ENCODE data around the gene MAP2K7.

MAP2K7 gene

GRCh38 chr19:7895565-7895964 is 8.1 kb upstream of the MAP2K7 start:
- no peak for DNase-seq (ENCODE audit: low spot score)
- TF ChIP-seq CTCF (IDR thresholded peaks at IDR 0.05; ENCODE audit: extremely low read depth, insufficient read depth, missing control alignments): no peak
- in situ Hi-C loops (cut with MboI; ENCODE audit: low pct_unique_long_range_greater_than_20kb, low sequenced_read_pairs, unreplicated experiment): no loop called here

- in situ Hi-C loops (cut with MboI; ENCODE audit: low pct_unique_long_range_greater_than_20kb, low sequenced_read_pairs, unreplicated experiment): no loop called here
- TF ChIP-seq CTCF (IDR thresholded peaks at IDR 0.05; ENCODE audit: extremely low read depth, insufficient read depth, missing control alignments): no peak
- DNase-seq (ENCODE audit: low spot score): no peak
Observed at GRCh38 chr19:7897292-7897691, 6.4 kb upstream of the MAP2K7 start.

- no peak for DNase-seq (ENCODE audit: low spot score)
- in situ Hi-C loops (cut with MboI; ENCODE audit: low pct_unique_long_range_greater_than_20kb, low sequenced_read_pairs, unreplicated experiment): no loop called here
- no peak for TF ChIP-seq CTCF (IDR thresholded peaks at IDR 0.05; ENCODE audit: extremely low read depth, insufficient read depth, missing control alignments)
Observed at GRCh38 chr19:7898967-7899366, 4.7 kb upstream of the MAP2K7 start.

GRCh38 chr19:7899751-7900378 is 3.8 kb upstream of the MAP2K7 start:
- in situ Hi-C loops (cut with MboI; ENCODE audit: low pct_unique_long_range_greater_than_20kb, low sequenced_read_pairs, unreplicated experiment): no loop called here

GRCh38 chr19:7900401-7900870 is 3.2 kb upstream of the MAP2K7 start:
- DNase-seq (ENCODE audit: low spot score): no peak
- TF ChIP-seq CTCF (IDR thresholded peaks at IDR 0.05; ENCODE audit: extremely low read depth, insufficient read depth, missing control alignments): no peak
- in situ Hi-C loops (cut with MboI; ENCODE audit: low pct_unique_long_range_greater_than_20kb, low sequenced_read_pairs, unreplicated experiment): no loop called here

More at GRCh38 chr19:7899751-7900378, 3.8 kb upstream of the MAP2K7 start:
- no peak for TF ChIP-seq CTCF (IDR thresholded peaks at IDR 0.05; ENCODE audit: extremely low read depth, insufficient read depth, missing control alignments)
- no peak for DNase-seq (ENCODE audit: low spot score)

GRCh38 chr19:7900931-7901330 is 2.7 kb upstream of the MAP2K7 start:
- no peak for DNase-seq (ENCODE audit: low spot score)
- in situ Hi-C loops (cut with MboI; ENCODE audit: low pct_unique_long_range_greater_than_20kb, low sequenced_read_pairs, unreplicated experiment): no loop called here
- TF ChIP-seq CTCF (IDR thresholded peaks at IDR 0.05; ENCODE audit: extremely low read depth, insufficient read depth, missing control alignments): no peak

Data from GM13977 (cell line).